GM18507 (cell line): ENCODE results near the gene SMAD3.
"Not testable (repeated sequence)": the region's sequence is repeated elsewhere in the genome, so short reads cannot be mapped to it uniquely, and the experiment has no call there.

Source experiments
- DNase-seq: peaks from one replicate; pipeline ENCODE4 v3.0.0; 2011; ENCODE audit warnings: low read depth; ENCODE audit not compliant: insufficient read length; ENCODE audit errors: extremely low spot score
- FAIRE-seq: peaks from 2 replicates; lab custom pipeline; 2011; peaks lifted over from hg19 to GRCh38; lab: Jason Lieb, UNC

SMAD3 gene

GRCh38 chr15:67121644-67122605 lies 56.5 kb downstream of the SMAD3 start:
- no peak for DNase-seq
- no peak for FAIRE-seq

GRCh38 chr15:67122816-67123215 lies 57.4 kb downstream of the SMAD3 start:
- DNase-seq, FAIRE-seq: not testable (repeated sequence)

- not testable (repeated sequence) for DNase-seq, FAIRE-seq
Observed at GRCh38 chr15:67123291-67123690, 57.9 kb downstream of the SMAD3 start.

- FAIRE-seq (no peak), DNase-seq (no peak)
Observed at GRCh38 chr15:67124111-67124510, 58.7 kb downstream of the SMAD3 start.

- no peak for DNase-seq
- no peak for FAIRE-seq
Observed at GRCh38 chr15:67124911-67125588, 59.6 kb downstream of the SMAD3 start.

GRCh38 chr15:67125589-67126502 lies 60.4 kb downstream of the SMAD3 start:
- DNase-seq (no peak), FAIRE-seq (no peak)

- no peak for DNase-seq
- no peak for FAIRE-seq
Observed at GRCh38 chr15:67126551-67127330, 61.3 kb downstream of the SMAD3 start.

GRCh38 chr15:67127331-67127664 lies 61.9 kb downstream of the SMAD3 start:
- FAIRE-seq (no peak), DNase-seq (no peak)

GRCh38 chr15:67127965-67128364 lies 62.6 kb downstream of the SMAD3 start:
- no peak for DNase-seq

GRCh38 chr15:67130166-67130565 lies 64.8 kb downstream of the SMAD3 start:
- FAIRE-seq (no peak), DNase-seq (no peak)

More at GRCh38 chr15:67127965-67128364, 62.6 kb downstream of the SMAD3 start:
- no peak for FAIRE-seq

- peak; percentile 63 for FAIRE-seq
- no peak for DNase-seq
Observed at GRCh38 chr15:67130673-67131601, 65.5 kb downstream of the SMAD3 start.

GRCh38 chr15:67132276-67132675 lies 66.9 kb downstream of the SMAD3 start:
- FAIRE-seq, result no peak
- DNase-seq, result no peak

GRCh38 chr15:67133026-67133425 lies 67.6 kb downstream of the SMAD3 start:
- FAIRE-seq, result no peak
- no peak for DNase-seq

GRCh38 chr15:67133738-67134066 lies 68.3 kb downstream of the SMAD3 start:
- FAIRE-seq (no peak), DNase-seq (no peak)

GRCh38 chr15:67134067-67134838 lies 68.9 kb downstream of the SMAD3 start:
- peak; percentile 88 for FAIRE-seq

GRCh38 chr15:67134871-67135492 lies 69.6 kb downstream of the SMAD3 start:
- FAIRE-seq (no peak), DNase-seq (no peak)

More at GRCh38 chr15:67134067-67134838, 68.9 kb downstream of the SMAD3 start:
- no peak for DNase-seq

GRCh38 chr15:67135494-67135893 lies 70.1 kb downstream of the SMAD3 start:
- DNase-seq (no peak), FAIRE-seq (no peak)
